NT2/D1 (cell line): Measurements from ENCODE around the gene NUDC.

ENCODE experiments used
- YY1 ChIP-seq: IDR thresholded peaks from 2 replicates; pipeline ENCODE4 v1.6.1; 2011; ENCODE audit not compliant: insufficient read length, insufficient read depth
- ZNF274 ChIP-seq: IDR thresholded peaks from 2 replicates; pipeline ENCODE4 v1.6.1; 2011; ENCODE audit warnings: mild to moderate bottlenecking, low read depth, low read length

GRCh38 chr1:26946270-26946669, 24.7 kb downstream of the NUDC start:
- TF ChIP-seq ZNF274: no peak
- TF ChIP-seq YY1: no peak
